HL-60 (cell line): ENCODE measurements around the gene EME2.

Experiments used
- CTCF ChIP-seq: IDR thresholded peaks from one replicate; pipeline ENCODE4 v1.5.1; 2011; ENCODE audit warnings: low read length, control low read depth, inconsistent platforms; ENCODE audit not compliant: insufficient read depth
- POLR2AphosphoS5 ChIP-seq: IDR thresholded peaks from 2 replicates; pipeline ENCODE4 v1.6.1; 2012; ENCODE audit warnings: low read depth
- REST ChIP-seq: IDR thresholded peaks from 2 replicates; pipeline ENCODE4 v1.6.1; 2012; ENCODE audit warnings: low read depth; ENCODE audit not compliant: insufficient replicate concordance
- SPI1 ChIP-seq: IDR thresholded peaks from 2 replicates; pipeline ENCODE4 v1.6.1; 2012; ENCODE audit warnings: low read depth, mild to moderate bottlenecking, borderline replicate concordance

DNA sequence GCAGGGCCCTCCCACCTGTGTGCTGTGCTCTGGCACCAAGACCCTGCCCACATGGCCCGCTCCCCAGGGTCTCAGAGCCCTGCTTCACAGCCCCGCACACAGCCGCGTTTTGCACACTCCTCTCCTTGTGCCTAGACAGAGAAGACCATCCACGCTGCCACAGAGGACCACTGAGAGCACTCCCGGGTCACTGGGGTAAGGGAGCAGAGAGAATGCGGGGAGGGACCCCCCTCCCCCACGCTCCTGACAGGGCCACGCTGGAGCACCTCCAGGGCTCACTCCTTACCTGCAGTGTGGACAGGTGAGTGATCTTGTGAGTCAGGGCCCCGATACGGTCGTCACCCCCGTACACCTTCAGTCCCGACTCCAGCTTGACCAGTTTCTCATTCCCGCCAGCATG is 47.0 kb downstream of the EME2 start:
- TF ChIP-seq CTCF, result no peak
- no peak for TF ChIP-seq POLR2AphosphoS5
- no peak for TF ChIP-seq SPI1
- no peak for TF ChIP-seq REST
